ENCODE measurements around the gene LMCD1. TPM values are rescaled to one million over a fixed set of nuclear protein-coding genes. Genes with fewer than 3 reads are reported as not detected.

Gene LMCD1
- total and polyA plus RNA-seq, 2 experiments from 2014 or later = 21.8 to 35.3 TPM

- TF ChIP-seq ZNF114 (CRISPR knock-in tag; IDR thresholded peaks at IDR 0.05) (no peak), JUNB (IDR thresholded peaks at IDR 0.05; ENCODE audit: unreplicated experiment) (no peak)
Observed at GRCh38 chr3:8488877-8489276, 12.7 kb upstream of the LMCD1 start (continued).

- Mint-ChIP-seq H3K27ac (no peak overlapping the region), H3K9me3 (peaks cover 3% of the 10 kb centered on the region), H3K4me3 (no peak overlapping the region)
Observed at GRCh38 chr3:8489278-8489792, 12.3 kb upstream of the LMCD1 start.

More at GRCh38 chr3:8489278-8489792, 12.3 kb upstream of the LMCD1 start:
- ATAC-seq = no peak
- no peak for DNase-seq (ENCODE audit: low spot score)
- no peaks in the 10 kb centered on the region for H3K79me2 ChIP-seq (replicated peaks; ENCODE audit: insufficient read depth)
- H3K4me2 ChIP-seq = no peak overlapping the region
- peaks cover 3% of the 10 kb centered on the region; the same call in 2 of the 3 replicates for H3K36me3 Mint-ChIP-seq (ENCODE audit: low read depth)
- no peaks in the 10 kb centered on the region for H3F3A ChIP-seq (replicated peaks; ENCODE audit: low read depth)
- no peak overlapping the region for H3K27ac ChIP-seq (ENCODE audit: low read depth)
- no peaks in the 10 kb centered on the region; the same call in 1 of the 2 replicates for H3K36me3 ChIP-seq (ENCODE audit: insufficient read depth)
- H4K20me1 ChIP-seq (replicated peaks; ENCODE audit: insufficient read depth) = no peaks in the 10 kb centered on the region
- TF ChIP-seq, protein P1, sequence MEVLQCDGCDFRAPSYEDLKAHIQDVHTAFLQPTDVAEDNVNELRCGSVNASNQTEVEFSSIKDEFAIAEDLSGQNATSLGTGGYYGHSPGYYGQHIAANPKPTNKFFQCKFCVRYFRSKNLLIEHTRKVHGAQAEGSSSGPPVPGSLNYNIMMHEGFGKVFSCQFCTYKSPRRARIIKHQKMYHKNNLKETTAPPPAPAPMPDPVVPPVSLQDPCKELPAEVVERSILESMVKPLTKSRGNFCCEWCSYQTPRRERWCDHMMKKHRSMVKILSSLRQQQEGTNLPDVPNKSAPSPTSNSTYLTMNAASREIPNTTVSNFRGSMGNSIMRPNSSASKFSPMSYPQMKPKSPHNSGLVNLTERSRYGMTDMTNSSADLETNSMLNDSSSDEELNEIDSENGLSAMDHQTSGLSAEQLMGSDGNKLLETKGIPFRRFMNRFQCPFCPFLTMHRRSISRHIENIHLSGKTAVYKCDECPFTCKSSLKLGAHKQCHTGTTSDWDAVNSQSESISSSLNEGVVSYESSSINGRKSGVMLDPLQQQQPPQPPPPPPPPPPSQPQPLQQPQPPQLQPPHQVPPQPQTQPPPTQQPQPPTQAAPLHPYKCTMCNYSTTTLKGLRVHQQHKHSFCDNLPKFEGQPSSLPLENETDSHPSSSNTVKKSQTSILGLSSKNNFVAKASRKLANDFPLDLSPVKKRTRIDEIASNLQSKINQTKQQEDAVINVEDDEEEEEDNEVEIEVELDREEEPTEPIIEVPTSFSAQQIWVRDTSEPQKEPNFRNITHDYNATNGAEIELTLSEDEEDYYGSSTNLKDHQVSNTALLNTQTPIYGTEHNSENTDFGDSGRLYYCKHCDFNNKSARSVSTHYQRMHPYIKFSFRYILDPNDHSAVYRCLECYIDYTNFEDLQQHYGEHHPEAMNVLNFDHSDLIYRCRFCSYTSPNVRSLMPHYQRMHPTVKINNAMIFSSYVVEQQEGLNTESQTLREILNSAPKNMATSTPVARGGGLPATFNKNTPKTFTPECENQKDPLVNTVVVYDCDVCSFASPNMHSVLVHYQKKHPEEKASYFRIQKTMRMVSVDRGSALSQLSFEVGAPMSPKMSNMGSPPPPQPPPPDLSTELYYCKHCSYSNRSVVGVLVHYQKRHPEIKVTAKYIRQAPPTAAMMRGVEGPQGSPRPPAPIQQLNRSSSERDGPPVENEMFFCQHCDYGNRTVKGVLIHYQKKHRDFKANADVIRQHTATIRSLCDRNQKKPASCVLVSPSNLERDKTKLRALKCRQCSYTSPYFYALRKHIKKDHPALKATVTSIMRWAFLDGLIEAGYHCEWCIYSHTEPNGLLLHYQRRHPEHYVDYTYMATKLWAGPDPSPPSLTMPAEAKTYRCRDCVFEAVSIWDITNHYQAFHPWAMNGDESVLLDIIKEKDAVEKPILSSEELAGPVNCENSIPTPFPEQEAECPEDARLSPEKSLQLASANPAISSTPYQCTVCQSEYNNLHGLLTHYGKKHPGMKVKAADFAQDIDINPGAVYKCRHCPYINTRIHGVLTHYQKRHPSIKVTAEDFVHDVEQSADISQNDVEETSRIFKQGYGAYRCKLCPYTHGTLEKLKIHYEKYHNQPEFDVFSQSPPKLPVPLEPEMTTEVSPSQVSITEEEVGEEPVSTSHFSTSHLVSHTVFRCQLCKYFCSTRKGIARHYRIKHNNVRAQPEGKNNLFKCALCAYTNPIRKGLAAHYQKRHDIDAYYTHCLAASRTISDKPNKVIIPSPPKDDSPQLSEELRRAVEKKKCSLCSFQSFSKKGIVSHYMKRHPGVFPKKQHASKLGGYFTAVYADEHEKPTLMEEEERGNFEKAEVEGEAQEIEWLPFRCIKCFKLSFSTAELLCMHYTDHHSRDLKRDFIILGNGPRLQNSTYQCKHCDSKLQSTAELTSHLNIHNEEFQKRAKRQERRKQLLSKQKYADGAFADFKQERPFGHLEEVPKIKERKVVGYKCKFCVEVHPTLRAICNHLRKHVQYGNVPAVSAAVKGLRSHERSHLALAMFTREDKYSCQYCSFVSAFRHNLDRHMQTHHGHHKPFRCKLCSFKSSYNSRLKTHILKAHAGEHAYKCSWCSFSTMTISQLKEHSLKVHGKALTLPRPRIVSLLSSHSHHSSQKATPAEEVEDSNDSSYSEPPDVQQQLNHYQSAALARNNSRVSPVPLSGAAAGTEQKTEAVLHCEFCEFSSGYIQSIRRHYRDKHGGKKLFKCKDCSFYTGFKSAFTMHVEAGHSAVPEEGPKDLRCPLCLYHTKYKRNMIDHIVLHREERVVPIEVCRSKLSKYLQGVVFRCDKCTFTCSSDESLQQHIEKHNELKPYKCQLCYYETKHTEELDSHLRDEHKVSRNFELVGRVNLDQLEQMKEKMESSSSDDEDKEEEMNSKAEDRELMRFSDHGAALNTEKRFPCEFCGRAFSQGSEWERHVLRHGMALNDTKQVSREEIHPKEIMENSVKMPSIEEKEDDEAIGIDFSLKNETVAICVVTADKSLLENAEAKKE (CRISPR knock-in tag; IDR thresholded peaks at IDR 0.05) = no peak
- TF ChIP-seq ETS1 (IDR thresholded peaks at IDR 0.05) (no peak), NANOG (IDR thresholded peaks at IDR 0.05; ENCODE audit: borderline replicate concordance) (no peak), ZNF331 (CRISPR knock-in tag; IDR thresholded peaks at IDR 0.05; ENCODE audit: low read depth) (no peak), STAT1 (IDR thresholded peaks at IDR 0.05; ENCODE audit: unreplicated experiment) (no peak), CREB1 (CRISPR knock-in tag; IDR thresholded peaks at IDR 0.05; ENCODE audit: low read depth) (no peak), EZH2phosphoT487 (IDR thresholded peaks at IDR 0.05; ENCODE audit: unreplicated experiment) (no peak), POLR2AphosphoS5 (IDR thresholded peaks at IDR 0.05; ENCODE audit: low read depth) (no peak), JUNB (IDR thresholded peaks at IDR 0.05; ENCODE audit: unreplicated experiment) (no peak), EZH2 (IDR thresholded peaks at IDR 0.05; ENCODE audit: low read depth, unreplicated experiment) (no peak), ZNF114 (CRISPR knock-in tag; IDR thresholded peaks at IDR 0.05) (no peak)
- TF ChIP-seq, protein P2, sequence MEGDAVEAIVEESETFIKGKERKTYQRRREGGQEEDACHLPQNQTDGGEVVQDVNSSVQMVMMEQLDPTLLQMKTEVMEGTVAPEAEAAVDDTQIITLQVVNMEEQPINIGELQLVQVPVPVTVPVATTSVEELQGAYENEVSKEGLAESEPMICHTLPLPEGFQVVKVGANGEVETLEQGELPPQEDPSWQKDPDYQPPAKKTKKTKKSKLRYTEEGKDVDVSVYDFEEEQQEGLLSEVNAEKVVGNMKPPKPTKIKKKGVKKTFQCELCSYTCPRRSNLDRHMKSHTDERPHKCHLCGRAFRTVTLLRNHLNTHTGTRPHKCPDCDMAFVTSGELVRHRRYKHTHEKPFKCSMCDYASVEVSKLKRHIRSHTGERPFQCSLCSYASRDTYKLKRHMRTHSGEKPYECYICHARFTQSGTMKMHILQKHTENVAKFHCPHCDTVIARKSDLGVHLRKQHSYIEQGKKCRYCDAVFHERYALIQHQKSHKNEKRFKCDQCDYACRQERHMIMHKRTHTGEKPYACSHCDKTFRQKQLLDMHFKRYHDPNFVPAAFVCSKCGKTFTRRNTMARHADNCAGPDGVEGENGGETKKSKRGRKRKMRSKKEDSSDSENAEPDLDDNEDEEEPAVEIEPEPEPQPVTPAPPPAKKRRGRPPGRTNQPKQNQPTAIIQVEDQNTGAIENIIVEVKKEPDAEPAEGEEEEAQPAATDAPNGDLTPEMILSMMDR (conservative IDR thresholded peaks at IDR 0.05; ENCODE audit: low read depth in 2 of 2) = no peak
- TF ChIP-seq, protein P3, sequence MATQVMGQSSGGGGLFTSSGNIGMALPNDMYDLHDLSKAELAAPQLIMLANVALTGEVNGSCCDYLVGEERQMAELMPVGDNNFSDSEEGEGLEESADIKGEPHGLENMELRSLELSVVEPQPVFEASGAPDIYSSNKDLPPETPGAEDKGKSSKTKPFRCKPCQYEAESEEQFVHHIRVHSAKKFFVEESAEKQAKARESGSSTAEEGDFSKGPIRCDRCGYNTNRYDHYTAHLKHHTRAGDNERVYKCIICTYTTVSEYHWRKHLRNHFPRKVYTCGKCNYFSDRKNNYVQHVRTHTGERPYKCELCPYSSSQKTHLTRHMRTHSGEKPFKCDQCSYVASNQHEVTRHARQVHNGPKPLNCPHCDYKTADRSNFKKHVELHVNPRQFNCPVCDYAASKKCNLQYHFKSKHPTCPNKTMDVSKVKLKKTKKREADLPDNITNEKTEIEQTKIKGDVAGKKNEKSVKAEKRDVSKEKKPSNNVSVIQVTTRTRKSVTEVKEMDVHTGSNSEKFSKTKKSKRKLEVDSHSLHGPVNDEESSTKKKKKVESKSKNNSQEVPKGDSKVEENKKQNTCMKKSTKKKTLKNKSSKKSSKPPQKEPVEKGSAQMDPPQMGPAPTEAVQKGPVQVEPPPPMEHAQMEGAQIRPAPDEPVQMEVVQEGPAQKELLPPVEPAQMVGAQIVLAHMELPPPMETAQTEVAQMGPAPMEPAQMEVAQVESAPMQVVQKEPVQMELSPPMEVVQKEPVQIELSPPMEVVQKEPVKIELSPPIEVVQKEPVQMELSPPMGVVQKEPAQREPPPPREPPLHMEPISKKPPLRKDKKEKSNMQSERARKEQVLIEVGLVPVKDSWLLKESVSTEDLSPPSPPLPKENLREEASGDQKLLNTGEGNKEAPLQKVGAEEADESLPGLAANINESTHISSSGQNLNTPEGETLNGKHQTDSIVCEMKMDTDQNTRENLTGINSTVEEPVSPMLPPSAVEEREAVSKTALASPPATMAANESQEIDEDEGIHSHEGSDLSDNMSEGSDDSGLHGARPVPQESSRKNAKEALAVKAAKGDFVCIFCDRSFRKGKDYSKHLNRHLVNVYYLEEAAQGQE (IDR thresholded peaks at IDR 0.05; ENCODE audit: unreplicated experiment) = no peak
- no peak overlapping the region for H2AFZ ChIP-seq
- peaks cover 17% of the 10 kb centered on the region for H3K4me1 Mint-ChIP-seq
- no peaks in the 10 kb centered on the region for H3K27me3 ChIP-seq (ENCODE audit: insufficient read depth)
- peaks cover 11% of the 10 kb centered on the region for H3K4me1 ChIP-seq (ENCODE audit: insufficient read depth)
- H3K9me2 ChIP-seq (ENCODE audit: insufficient read depth) = peaks cover 5% of the 10 kb centered on the region; the same call in 1 of the 2 replicates
- H3K4me3 ChIP-seq = no peak overlapping the region
- peaks cover 4% of the 10 kb centered on the region for H3K27me3 Mint-ChIP-seq (ENCODE audit: insufficient read depth, low read depth, poor library complexity)

Measured in GM23338 (cell line).